Activated T-helper 2 cell treated with anti-CD3 and anti-CD28 coated beads, Interferon-gamma antibody, Interleukin-2, Interleukin-4, amounts not matched to agents 10 μg/mL and 5 μg/mL and 100 μg/mL, durations not matched to agents 14 hours and 24 hours and 36 hours (primary cell): ENCODE data around the gene PTPN23. TPM values are rescaled to one million over a fixed set of nuclear protein-coding genes. Genes with fewer than 3 reads are reported as not detected.

Experiments
- DNase-seq: peaks from one replicate; pipeline ENCODE4 v3.0.0; 2021; ENCODE audit warnings: low spot score
- H3K27ac Mint-ChIP-seq: one replicate; pipeline ENCODE4 v1.8.0; 2021; ENCODE audit warnings: mixed read lengths
- H3K27me3 Mint-ChIP-seq: one replicate; pipeline ENCODE4 v1.8.0; 2021; ENCODE audit warnings: low read depth, mixed read lengths
- H3K36me3 Mint-ChIP-seq: one replicate; pipeline ENCODE4 v1.8.0; 2021; ENCODE audit warnings: low read depth, mixed read lengths
- H3K4me1 Mint-ChIP-seq: one replicate; pipeline ENCODE4 v1.8.0; 2021; ENCODE audit warnings: low read depth, mixed read lengths
- H3K4me3 Mint-ChIP-seq: one replicate; pipeline ENCODE4 v1.8.0; 2021; ENCODE audit warnings: low read depth, mild to moderate bottlenecking, moderate library complexity, mixed read lengths
- H3K9me3 Mint-ChIP-seq: one replicate; pipeline ENCODE4 v1.8.0; 2021; ENCODE audit warnings: mixed read lengths
- intact Hi-C: fragments of 100-400 bp; cut with micrococcal nuclease; formaldehyde crosslinking; loops from one replicate; pipeline ENCODE4 v1.15.1; 2023
- total RNA-seq: library from RNA; stranded (reverse); gene quantifications from 2 replicates; pipeline ENCODE4 v1.2.3, GENCODE V29; 2022

PTPN23 gene
- total RNA-seq, 1 donor from 2014 or later = 35.7 TPM

GRCh38 chr3:47404431-47404876 is 23.6 kb downstream of the PTPN23 start:
- H3K4me3 Mint-ChIP-seq = no peak overlapping the region
- H3K36me3 Mint-ChIP-seq = peaks cover 7% of the 10 kb centered on the region
- no peaks in the 10 kb centered on the region for H3K27me3 Mint-ChIP-seq
- peaks cover 1% of the 10 kb centered on the region for H3K4me1 Mint-ChIP-seq
- intact Hi-C loops = no loop called here
- DNase-seq = no peak
- H3K27ac Mint-ChIP-seq = no peak overlapping the region
- H3K9me3 Mint-ChIP-seq = no peaks in the 10 kb centered on the region

- no peak for DNase-seq
- intact Hi-C loops = no loop called here
- Mint-ChIP-seq H3K36me3 (peaks cover 7% of the 10 kb centered on the region), H3K4me1 (peaks cover 1% of the 10 kb centered on the region), H3K27ac (no peak overlapping the region), H3K4me3 (no peak overlapping the region), H3K9me3 (no peaks in the 10 kb centered on the region), H3K27me3 (no peaks in the 10 kb centered on the region)
These were observed 24.4 kb downstream of the PTPN23 start for GRCh38 chr3:47404955-47405790.

- Mint-ChIP-seq H3K9me3 (no peaks in the 10 kb centered on the region), H3K4me3 (no peak overlapping the region), H3K4me1 (peaks cover 1% of the 10 kb centered on the region), H3K27ac (no peak overlapping the region), H3K27me3 (no peaks in the 10 kb centered on the region), H3K36me3 (peaks cover 7% of the 10 kb centered on the region)
- intact Hi-C loops = no loop called here
- DNase-seq = no peak
These were observed 25.3 kb downstream of the PTPN23 start for GRCh38 chr3:47405820-47406761.

- intact Hi-C loops = no loop called here
- no peaks in the 10 kb centered on the region for H3K27me3 Mint-ChIP-seq
- no peak overlapping the region for H3K4me3 Mint-ChIP-seq
- H3K36me3 Mint-ChIP-seq = peaks cover 13% of the 10 kb centered on the region
- H3K27ac Mint-ChIP-seq = no peak overlapping the region
- no peaks in the 10 kb centered on the region for H3K9me3 Mint-ChIP-seq
- no peak for DNase-seq
- H3K4me1 Mint-ChIP-seq = peaks cover 1% of the 10 kb centered on the region
These were observed 25.9 kb downstream of the PTPN23 start for GRCh38 chr3:47406762-47407149.

- peaks cover 15% of the 10 kb centered on the region for H3K36me3 Mint-ChIP-seq
- H3K4me3 Mint-ChIP-seq = no peak overlapping the region
- H3K9me3 Mint-ChIP-seq = no peaks in the 10 kb centered on the region
- no peak overlapping the region for H3K27ac Mint-ChIP-seq
- intact Hi-C loops = no loop called here
- no peak for DNase-seq
- H3K4me1 Mint-ChIP-seq = peaks cover 1% of the 10 kb centered on the region
- no peaks in the 10 kb centered on the region for H3K27me3 Mint-ChIP-seq
These were observed 26.4 kb downstream of the PTPN23 start for GRCh38 chr3:47407237-47407636.

- Mint-ChIP-seq H3K27me3 (no peaks in the 10 kb centered on the region), H3K36me3 (peaks cover 18% of the 10 kb centered on the region), H3K27ac (no peak overlapping the region), H3K9me3 (no peaks in the 10 kb centered on the region), H3K4me3 (no peak overlapping the region), H3K4me1 (peaks cover 1% of the 10 kb centered on the region)
- intact Hi-C loops = no loop called here
- DNase-seq = no peak
These were observed 27.3 kb downstream of the PTPN23 start for GRCh38 chr3:47407896-47408838.

GRCh38 chr3:47408839-47409229 is 28.0 kb downstream of the PTPN23 start:
- Mint-ChIP-seq H3K27me3 (no peaks in the 10 kb centered on the region), H3K36me3 (peaks cover 22% of the 10 kb centered on the region), H3K4me3 (no peak overlapping the region), H3K27ac (no peak overlapping the region), H3K4me1 (peaks cover 1% of the 10 kb centered on the region), H3K9me3 (no peaks in the 10 kb centered on the region)
- intact Hi-C loops = no loop called here
- no peak for DNase-seq

GRCh38 chr3:47409284-47409683 is 28.5 kb downstream of the PTPN23 start:
- no peaks in the 10 kb centered on the region for H3K9me3 Mint-ChIP-seq

GRCh38 chr3:47409688-47410416 is 29.0 kb downstream of the PTPN23 start:
- Mint-ChIP-seq H3K4me3 (no peak overlapping the region), H3K27me3 (no peaks in the 10 kb centered on the region), H3K27ac (no peak overlapping the region), H3K36me3 (peaks cover 26% of the 10 kb centered on the region), H3K4me1 (peaks cover 1% of the 10 kb centered on the region), H3K9me3 (no peaks in the 10 kb centered on the region)
- no peak for DNase-seq
- intact Hi-C loops = no loop called here

More at GRCh38 chr3:47409284-47409683, 28.5 kb downstream of the PTPN23 start:
- no peak overlapping the region for H3K27ac Mint-ChIP-seq
- no peak for DNase-seq
- H3K27me3 Mint-ChIP-seq = no peaks in the 10 kb centered on the region
- peaks cover 22% of the 10 kb centered on the region for H3K36me3 Mint-ChIP-seq
- no peak overlapping the region for H3K4me3 Mint-ChIP-seq
- intact Hi-C loops = no loop called here
- peaks cover 1% of the 10 kb centered on the region for H3K4me1 Mint-ChIP-seq

GRCh38 chr3:47410417-47410720 is 29.5 kb downstream of the PTPN23 start:
- DNase-seq = no peak
- Mint-ChIP-seq H3K27me3 (no peaks in the 10 kb centered on the region), H3K36me3 (peaks cover 31% of the 10 kb centered on the region), H3K4me3 (no peak overlapping the region), H3K27ac (no peak overlapping the region), H3K9me3 (no peaks in the 10 kb centered on the region), H3K4me1 (peaks cover 1% of the 10 kb centered on the region)
- intact Hi-C loops = no loop called here

GRCh38 chr3:47410801-47411646 is 30.2 kb downstream of the PTPN23 start:
- H3K36me3 Mint-ChIP-seq = peaks cover 35% of the 10 kb centered on the region
- no peak for DNase-seq
- intact Hi-C loops = no loop called here

More at GRCh38 chr3:47410801-47411646, 30.2 kb downstream of the PTPN23 start:
- no peaks in the 10 kb centered on the region for H3K27me3 Mint-ChIP-seq
- H3K27ac Mint-ChIP-seq = no peak overlapping the region
- H3K4me1 Mint-ChIP-seq = peaks cover 1% of the 10 kb centered on the region
- no peaks in the 10 kb centered on the region for H3K9me3 Mint-ChIP-seq
- H3K4me3 Mint-ChIP-seq = no peak overlapping the region
